AG09309 (cell line): ENCODE measurements around the gene NEDD9.

Experiments used
- DNase-seq: peaks from one replicate; pipeline ENCODE4 v3.0.0-alpha.2; 2010; ENCODE audit warnings: low read depth
- H3K4me3 ChIP-seq: 2 replicates; pipeline ENCODE4 v1.5.1; 2011; ENCODE audit warnings: mild to moderate bottlenecking, low read depth, low read length, moderate library complexity; ENCODE audit not compliant: control insufficient read depth
- CTCF ChIP-seq: IDR thresholded peaks from 2 replicates; pipeline ENCODE4 v1.5.1; 2011; ENCODE audit warnings: mild to moderate bottlenecking, low read depth, low read length, inconsistent platforms; ENCODE audit not compliant: insufficient read depth, control insufficient read depth; ENCODE audit errors: missing control alignments

NEDD9 gene

GRCh38 chr6:11218538-11219399 lies 13.7 kb downstream of the NEDD9 start:
- TF ChIP-seq CTCF: no peak
- H3K4me3 ChIP-seq: no peak overlapping the region
- DNase-seq: no peak

GRCh38 chr6:11218102-11218442 lies 14.4 kb downstream of the NEDD9 start:
- no peak for TF ChIP-seq CTCF
- DNase-seq: no peak
- H3K4me3 ChIP-seq: no peak overlapping the region

GRCh38 chr6:11217360-11218101 lies 14.9 kb downstream of the NEDD9 start:
- DNase-seq: no peak
- no peak overlapping the region for H3K4me3 ChIP-seq
- TF ChIP-seq CTCF: no peak

GRCh38 chr6:11215773-11216172 lies 16.7 kb downstream of the NEDD9 start:
- TF ChIP-seq CTCF: no peak
- no peak overlapping the region for H3K4me3 ChIP-seq
- no peak for DNase-seq

GRCh38 chr6:11214901-11215300 lies 17.6 kb downstream of the NEDD9 start:
- TF ChIP-seq CTCF: no peak
- H3K4me3 ChIP-seq: no peak overlapping the region
- DNase-seq: no peak

- no peak for TF ChIP-seq CTCF
- H3K4me3 ChIP-seq: no peak overlapping the region
- DNase-seq: no peak
These were observed 18.2 kb downstream of the NEDD9 start for GRCh38 chr6:11214084-11214833.
